COLO668 (cell line): ENCODE measurements around the gene APOC3.

Experiments
- DNase-seq: peaks from one replicate; lab custom pipeline; 2025; ENCODE audit not compliant: unreplicated experiment; lab: John Stamatoyannopoulos, UW

The APOC3 gene

DNA sequence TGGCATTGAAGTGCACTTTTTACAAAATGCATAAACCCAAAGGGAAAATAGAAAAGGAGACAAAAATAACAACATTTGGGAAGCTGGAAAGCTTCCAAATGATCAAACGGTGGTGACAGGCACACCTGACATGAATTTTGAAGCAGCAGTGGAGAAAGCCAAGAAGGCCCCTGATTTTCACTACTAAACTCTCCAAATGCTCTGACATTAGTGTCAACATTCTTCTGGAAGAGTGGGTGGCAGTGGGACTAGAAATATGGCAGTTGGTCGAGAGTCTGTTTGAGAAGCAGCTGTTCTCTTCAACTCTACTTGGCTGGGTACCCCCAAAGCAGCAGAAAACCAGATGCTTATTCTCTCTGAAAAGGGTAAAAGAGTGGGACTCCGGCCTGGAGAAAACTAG lies 25.7 kb upstream of the APOC3 start:
- DNase-seq, result no peak

DNA sequence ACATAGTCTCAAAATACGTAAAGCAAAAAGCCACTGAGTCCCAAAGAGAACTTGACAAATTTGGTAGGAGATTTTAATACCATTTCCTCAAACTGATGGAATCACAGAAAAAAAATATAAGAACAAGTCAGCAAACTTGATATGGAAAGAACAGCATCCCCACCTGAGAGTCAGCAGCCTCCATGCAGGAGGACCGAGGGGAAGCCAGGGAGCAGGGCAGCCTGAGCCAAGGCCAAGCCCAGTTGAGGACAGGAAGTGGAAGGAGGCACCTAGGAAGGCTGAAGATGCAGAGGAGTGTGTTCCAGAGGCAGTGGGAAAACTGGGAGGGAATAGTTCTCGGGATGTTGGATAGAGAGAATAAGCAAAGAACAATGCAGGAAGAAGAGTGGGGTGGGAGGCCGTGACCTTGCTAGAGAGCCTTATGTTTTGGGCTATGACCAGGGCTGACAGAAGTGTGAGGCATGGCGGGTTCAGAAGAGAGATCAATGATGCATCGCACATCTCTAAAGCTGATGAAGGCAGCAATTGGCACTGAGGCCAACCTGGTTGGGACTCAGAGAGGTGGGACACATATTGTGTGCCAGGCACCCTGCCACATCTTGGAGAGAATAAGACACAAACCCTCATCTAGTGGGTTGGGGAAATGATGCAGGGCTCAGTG lies 22.0 kb upstream of the APOC3 start:
- no peak for DNase-seq

DNA sequence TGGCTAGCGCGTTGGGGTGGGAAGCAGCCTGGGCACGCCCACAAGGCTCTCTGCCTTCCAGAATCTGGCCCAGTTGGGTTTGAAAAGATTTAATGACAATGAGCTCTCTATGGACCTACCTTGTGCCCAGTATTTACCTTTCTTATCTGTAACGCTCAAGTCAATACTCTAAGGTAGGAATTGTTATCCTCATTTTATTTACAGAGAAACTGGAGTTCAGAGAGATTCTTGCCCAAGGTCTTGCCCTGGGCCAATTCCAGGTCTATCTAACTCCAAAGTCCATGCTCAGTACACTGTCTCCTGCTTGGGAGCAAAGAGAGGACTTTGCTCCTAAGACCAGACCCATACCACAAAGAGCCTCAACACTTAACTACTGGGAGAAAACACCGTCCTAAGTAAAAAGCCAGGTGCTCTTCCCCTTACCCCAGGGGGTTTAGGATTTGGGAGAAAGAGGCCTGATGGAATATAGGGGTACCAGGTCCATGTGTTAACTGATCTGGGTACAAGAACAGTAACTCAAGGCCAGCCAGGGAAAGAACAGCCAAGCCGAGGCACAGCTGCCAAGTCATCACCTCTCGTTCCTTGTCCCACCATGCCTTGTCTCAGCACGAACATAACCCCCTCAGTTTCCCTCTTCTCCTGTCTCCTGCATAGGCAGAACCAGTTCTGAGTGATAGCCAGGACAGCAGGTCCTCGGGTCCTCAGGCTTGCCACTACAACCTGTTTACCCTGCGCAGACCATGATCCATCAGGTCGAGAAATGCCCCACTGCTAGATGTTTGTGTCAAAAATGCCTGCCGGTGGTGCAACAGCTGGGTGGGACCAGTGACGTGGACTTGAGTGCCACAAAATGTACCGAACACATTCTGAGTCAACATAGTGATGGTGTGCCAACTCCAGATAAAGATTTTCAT lies 21.2 kb upstream of the APOC3 start:
- DNase-seq, result no peak

DNA sequence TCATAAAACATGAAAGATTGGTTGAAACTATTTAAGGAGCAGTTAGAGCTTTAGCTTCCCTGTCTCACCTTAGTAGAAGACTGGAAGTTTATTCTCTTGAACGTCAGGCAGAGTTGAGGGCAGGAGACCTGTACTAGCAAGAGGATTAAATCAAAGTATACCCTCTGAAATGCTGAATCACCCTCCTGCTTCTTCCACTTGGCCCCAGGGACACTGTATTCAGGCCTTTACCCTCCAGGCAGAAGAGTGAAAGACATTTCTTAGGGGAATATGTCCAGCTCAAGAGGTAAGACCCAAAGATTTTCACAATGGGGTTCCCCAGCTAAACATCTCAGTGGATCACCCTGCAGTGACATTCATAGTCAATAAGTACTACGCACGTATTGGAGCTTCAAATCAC lies 18.5 kb upstream of the APOC3 start:
- no peak for DNase-seq

DNA sequence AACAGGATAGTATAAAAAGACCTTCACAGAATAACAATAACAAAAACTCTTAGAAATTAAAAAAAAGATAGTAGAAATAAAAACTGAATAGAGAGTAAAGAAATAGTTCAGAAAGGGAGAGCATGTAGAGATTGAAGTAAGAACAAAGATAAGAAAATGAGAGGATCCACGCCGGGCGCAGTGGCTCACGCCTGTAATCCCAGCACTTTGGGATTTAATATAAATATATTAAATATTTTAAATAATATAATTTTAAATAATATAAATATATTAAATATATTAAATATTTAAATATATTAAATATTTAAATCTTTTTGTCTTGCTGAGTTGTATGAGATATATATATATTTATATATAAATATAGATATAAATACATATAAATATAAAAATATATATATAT lies 17.6 kb upstream of the APOC3 start:
- no peak for DNase-seq

DNA sequence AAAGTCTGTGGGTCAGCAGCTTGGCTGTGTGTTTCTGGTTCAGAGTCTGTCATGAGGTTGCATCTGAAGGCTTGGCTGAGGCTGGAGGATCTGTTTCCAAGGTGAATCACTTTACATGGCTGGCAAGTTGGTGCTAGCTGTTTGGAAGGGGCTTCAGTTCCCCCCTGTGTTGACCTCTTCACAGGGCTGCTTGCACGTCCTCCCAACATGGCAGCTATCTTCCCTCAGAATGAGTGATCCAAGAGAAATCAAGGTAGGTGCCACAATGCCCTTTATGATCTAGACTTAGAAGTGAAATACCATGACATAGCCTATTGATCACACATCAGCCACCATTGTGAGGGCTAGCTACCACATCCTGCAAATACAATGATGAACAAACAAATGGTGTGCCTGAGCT lies 16.5 kb upstream of the APOC3 start:
- DNase-seq, result no peak

DNA sequence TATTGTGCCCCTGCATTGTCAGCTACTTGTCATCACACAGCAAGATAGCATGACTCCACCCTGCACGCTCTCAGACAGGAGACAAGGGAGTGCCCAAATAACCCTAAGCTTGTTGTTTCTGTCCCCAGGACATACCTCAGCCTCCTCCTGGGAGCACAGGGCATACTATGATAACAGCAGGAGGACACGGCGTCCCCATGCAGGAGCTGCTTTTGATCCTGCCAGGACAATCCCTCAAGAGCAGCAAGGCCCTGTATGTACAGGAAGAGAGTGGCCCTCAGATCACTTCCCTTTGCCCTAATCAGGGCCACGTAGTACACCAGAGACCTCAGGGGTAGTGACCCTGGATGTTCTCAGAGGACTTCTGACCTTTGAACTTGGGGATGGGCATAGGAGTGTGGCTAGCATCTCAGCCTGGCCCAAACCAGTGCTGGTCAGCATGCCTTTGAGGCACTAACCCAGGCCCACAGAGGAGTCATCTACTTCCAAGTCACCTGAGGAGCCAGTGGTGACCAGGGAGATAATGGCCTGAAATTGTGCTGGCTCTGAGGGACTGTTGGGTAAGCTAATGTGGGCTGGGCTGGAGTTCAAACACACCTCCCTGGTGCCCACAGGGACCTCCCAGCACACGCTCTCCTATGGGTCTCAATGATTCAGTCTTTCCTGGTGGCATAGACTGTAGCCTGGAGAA lies 15.8 kb upstream of the APOC3 start:
- no peak for DNase-seq

DNA sequence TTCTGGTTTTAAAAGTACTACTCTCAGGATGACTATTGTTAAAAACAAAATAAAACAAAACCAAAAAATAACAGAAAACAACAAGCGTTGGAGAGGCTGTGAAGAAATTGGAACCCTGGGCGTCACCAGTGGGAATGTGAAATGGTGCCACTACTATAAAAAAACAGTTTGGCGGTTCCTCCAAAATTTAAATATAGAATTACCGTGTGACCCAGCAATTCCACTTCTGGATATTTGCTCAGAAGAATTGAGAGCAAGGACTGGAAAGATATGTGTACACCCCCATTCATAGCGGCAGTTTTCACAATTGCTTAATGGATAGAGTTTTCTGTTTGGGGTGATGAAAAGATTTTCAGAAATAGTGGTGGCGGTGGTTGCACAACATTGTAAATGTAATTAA lies 15.2 kb upstream of the APOC3 start:
- no peak for DNase-seq

DNA sequence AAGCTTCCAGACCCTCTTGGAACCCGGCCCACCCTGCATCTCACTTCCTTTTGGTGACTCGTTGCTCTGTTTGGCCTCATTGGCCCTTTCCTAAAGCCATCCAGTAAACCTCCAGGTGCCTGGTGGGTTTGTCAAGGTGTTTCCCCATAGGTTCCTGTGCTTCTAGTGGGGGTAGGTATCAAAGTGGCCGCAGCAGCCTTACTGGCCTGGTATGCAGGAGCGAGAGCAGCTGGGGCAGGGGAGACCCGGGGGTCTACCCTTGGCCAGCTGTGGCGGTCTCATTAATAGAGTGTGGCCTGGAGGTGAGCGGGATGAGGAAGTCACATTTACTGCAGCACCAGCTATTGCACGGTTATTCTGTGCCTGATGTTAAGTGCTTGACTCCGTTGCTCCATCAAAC lies 10.7 kb upstream of the APOC3 start:
- no peak for DNase-seq

DNA sequence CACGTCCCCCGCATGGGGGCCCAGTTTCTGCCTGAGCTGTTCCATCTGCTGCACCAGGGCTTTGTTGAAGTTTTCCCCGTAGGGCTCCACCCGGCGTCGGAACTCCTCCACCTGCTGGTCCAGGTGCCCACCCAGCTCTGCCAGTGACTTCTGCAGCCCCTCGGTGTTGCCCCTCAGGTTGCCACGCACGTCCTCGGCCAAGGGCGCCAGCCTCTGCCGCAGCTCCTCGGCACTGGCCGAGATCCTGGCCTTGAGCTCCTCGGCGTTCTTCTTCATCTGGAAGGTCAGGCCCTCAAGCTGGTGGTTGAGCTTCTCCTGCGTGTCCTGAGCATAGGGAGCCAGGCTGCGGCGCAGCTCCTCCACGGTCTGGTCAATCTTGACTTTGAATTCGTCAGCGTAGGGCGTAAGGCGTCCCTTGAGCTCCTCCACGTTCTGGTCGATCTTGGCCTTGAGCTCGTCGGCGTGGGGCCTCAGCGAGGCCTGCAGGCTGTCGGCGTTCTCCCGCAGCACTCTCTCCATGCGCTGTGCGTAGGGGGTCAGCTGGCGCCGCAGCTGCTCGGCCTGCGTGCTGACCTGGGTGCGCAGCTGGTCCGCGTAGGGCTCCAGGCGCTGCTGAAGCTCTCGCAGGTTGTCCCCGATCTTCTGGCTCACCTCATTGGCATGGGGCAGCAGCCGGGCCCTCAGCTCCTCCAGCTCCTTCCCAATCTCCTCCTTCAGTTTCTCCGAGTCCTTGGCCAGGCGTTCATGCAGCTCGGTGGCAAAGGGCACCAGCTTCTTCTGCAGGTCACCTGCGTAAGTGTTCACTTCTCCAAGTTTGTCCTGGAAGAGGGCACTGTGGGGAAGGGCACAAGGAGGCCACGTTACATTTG lies 8.4 kb upstream of the APOC3 start:
- no peak for DNase-seq

DNA sequence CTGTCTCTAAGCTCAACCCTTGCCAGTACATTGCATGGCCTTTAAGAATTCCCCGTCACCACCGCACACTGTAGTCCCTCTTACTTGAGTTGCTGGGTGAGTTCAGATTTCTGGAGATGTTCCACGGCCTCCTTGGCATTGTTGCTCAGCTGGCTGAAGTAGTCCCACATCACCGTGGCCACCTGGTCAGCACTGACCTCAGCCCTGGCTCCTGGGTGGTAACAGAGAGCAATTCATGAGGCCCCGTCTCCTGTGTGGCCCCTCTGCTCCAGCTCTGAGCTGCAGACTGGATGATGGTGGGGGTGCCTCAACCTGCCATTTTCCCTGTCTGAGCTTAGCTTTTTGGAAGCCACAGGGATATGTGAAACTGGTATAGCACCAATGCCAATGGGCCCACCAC lies 7.1 kb upstream of the APOC3 start:
- DNase-seq, result no peak

DNA sequence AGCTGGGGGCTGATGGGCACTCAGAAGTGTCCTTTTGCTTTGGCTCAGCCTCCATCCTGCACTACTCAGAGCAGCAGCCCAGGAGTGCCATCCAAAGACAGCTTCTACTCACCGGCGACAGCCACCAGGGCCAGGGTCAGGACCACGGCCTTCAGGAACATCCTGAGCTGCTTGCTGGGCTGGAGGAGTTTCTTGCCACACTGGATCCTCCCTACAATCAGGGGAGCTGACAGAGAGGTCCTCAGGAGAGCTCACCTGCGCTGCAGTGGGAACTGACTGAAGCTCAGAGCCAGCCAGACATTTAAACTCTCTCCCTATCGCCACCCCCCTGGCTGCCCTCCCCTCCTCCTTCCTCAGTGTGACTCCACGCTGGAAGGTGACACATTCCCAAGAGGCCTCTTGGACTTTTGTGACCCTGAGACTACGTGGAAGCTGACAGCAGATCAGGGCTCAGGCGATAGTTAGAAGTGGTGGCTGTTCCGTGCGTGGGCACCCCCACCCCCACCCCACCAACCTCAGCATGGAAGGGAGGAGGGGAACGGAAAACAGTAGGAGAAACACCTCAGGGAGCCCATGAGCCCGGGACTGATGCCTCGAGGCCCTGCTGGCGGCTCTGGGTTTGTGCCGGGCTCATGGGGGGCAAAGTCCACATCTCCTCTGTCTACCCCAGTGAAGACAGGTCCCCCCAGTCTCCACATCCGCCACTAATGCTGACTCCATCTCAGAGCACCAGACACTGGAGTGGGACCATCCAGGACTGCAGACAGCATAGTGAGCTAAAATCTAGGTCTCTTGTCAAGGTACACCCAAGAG lies 6.5 kb upstream of the APOC3 start, which contains the start of gene APOA4:
TSS of gene APOA4 (minus strand) at position 274 of the 813 bp plus-strand sequence. CDS start at position 161, 113 bp downstream.
- no peak for DNase-seq

DNA sequence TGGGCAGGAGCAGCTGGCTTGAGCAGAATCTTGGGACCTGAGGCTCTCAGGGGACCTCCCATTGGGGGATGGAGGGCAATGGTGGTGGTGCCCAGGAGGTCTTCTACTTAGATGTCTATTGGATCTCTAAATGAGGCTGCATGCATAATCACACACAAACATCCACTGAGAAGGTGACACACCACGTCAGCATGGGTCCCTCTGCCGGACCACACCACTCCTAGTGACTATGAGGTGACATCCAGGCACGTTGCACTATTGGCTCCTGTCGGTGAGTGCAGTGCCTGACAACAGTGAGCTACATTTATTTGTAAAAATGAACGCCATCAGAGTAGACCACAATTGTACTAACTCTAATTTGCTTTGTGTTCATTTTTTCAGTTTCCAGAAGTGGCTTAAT lies 4.3 kb upstream of the APOC3 start:
- DNase-seq, result no peak

DNA sequence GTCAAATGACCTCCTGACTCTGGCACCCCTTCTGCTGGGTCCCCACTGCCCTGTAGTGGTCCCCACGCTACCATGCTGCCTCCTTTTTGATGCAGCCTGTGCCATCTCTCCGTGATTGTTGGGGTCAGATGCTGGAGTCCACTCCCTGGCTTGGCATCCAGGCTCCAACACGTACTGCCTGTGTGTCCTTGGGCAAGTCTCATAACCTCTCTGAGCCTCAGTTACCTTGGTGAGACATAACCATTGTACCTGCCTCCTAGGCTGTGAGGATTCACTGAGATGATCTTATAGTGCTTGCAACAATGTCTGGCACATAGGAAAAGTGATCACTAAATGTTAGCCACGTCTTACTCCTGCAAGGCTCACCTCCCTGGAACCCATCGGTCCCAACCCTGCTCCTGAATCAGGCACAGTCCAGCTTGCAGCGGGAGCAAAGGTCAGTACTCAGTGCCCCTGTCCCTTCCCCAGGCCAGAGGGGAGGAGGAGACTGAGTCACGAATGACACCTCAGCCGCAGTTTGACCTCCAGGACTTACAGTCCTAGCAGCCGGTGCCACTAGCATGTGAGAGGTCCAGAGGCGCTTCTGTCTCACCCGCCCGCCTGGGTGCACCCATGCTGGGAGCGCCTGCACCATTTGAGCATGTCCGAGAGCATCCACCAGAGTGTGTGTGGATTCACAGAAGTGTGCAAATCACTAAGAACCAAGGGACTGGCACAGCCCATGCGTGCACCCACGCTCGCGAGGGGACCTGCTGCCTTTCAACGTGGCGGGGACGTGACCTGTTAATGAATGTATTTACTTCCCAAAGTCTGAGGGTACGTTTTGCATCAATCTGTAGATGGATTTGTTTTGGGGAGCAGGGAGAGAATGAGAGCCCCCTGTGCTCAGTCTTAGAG lies 3.6 kb upstream of the APOC3 start:
- no peak for DNase-seq

DNA sequence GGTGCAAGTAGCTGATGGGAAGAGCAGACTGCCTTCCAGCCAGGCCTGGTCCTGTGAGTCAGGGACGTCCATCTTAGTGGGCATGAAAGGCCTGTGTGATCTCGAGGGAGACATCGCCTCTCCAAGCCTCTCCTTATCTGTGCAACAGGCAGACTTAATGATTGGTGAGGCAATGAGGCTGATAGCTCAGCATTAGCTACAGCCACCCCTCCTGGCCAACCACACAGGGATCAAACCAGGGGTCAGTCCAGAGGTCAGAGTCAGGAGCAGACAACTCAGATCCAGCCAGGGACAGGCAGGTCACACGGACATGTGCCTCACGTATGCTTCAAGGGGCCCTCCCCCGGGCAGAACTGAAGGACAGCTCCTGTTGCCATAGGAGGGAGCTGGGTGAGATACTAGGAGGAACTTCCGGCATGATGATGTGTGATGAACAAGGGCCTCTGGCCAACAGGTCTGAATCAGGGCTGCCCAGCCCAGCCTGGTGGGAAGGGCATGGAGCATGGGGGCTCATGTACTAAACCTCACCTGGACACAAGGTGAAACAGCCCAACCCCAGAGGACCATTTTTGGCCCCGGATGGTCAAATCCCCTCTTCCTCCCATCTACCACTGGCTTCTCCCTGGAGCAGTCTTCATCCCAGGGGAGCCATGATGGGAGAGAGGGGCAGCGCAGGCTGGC lies 2.8 kb upstream of the APOC3 start:
- DNase-seq, result no peak

DNA sequence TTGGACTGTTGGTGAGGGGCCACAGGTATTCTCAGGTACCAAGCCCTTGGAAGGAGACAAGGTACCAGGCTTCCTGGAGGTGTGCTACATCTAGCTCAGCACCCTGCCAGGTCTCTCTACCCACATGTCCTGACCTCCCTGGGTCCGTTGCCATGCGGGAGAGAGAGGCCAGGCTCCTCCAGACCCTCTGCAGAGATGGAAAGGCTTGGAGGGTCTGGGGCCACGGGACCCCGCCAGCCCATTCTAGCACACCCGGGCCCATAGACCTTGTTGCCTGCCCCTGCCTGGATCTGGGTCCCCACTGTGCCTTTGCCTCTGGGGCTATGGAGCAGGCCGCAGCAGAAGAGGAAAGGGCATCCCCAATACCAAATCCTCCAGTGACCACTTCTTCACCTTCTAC lies 2.2 kb upstream of the APOC3 start:
- DNase-seq, result no peak

DNA sequence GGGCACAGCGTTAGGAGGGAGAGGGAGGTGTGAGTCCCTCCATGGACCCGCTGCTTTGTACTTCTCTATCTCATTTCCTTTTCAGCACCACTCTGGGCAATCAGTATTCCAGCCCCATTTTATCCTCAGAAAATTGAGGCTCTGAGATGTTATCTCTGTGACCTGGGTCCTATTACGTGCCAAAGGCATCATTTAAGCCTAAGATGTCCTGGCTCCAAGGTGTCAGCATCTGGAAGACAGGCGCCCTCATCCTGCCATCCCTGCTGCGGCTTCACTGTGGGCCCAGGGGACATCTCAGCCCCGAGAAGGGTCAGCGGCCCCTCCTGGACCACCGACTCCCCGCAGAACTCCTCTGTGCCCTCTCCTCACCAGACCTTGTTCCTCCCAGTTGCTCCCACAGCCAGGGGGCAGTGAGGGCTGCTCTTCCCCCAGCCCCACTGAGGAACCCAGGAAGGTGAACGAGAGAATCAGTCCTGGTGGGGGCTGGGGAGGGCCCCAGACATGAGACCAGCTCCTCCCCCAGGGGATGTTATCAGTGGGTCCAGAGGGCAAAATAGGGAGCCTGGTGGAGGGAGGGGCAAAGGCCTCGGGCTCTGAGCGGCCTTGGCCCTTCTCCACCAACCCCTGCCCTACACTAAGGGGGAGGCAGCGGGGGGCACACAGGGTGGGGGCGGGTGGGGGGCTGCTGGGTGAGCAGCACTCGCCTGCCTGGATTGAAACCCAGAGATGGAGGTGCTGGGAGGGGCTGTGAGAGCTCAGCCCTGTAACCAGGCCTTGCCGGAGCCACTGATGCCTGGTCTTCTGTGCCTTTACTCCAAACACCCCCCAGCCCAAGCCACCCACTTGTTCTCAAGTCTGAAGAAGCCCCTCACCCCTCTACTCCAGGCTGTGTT lies 829 bp upstream of the APOC3 start:
- no peak for DNase-seq
